DND-41 (cell line): ENCODE measurements around the gene CSN1S1.

Experiments used
- ATAC-seq: fragments of 200-7000 bp; cut with Tn5 transposase; 3 replicates; pipeline ENCODE4 v1.9.1; 2021; ENCODE audit warnings: low read depth; ENCODE audit not compliant: insufficient read depth
- DNase-seq: peaks from one replicate; pipeline ENCODE4 v3.0.0-alpha.2; 2020
- H2AFZ ChIP-seq: 2 replicates; pipeline ENCODE4 v1.6.0; 2012; ENCODE audit warnings: low read depth, low read length
- H3K27ac ChIP-seq: 2 replicates; pipeline ENCODE4 v1.5.1; 2012; ENCODE audit warnings: low read length, inconsistent platforms
- H3K27me3 ChIP-seq: fragments of 200-600 bp; sonication (generic); 2 replicates; pipeline ENCODE4 v1.6.0; 2012; ENCODE audit warnings: low read length, mild to moderate bottlenecking, inconsistent platforms; ENCODE audit not compliant: insufficient read depth, poor library complexity
- H3K36me3 ChIP-seq: 2 replicates; pipeline ENCODE4 v1.5.1; 2012; ENCODE audit warnings: low read length, inconsistent platforms; ENCODE audit not compliant: insufficient read depth
- H3K4me1 ChIP-seq: 2 replicates; pipeline ENCODE4 v1.5.1; 2012; ENCODE audit warnings: mild to moderate bottlenecking, low read length; ENCODE audit not compliant: insufficient read depth
- H3K4me2 ChIP-seq: 2 replicates; pipeline ENCODE4 v1.6.0; 2012; ENCODE audit warnings: mild to moderate bottlenecking, moderate library complexity, low read length, inconsistent platforms; ENCODE audit not compliant: insufficient read depth
- H3K4me3 ChIP-seq, 2 experiments: fragments of 200-600 bp in 1 of 2; shearing (Covaris generic) in 1 of 2; 2 replicates each; pipeline ENCODE4 v1.5.1; 2012 to 2016; ENCODE audit warnings: inconsistent platforms in 2 of 2, low read length in 2 of 2, mild to moderate bottlenecking in 2 of 2, low read depth in 1 of 2, moderate library complexity in 1 of 2
- H3K79me2 ChIP-seq: 2 replicates; pipeline ENCODE4 v1.6.0; 2012; ENCODE audit warnings: low read length, inconsistent platforms; ENCODE audit not compliant: insufficient read depth
- H3K9ac ChIP-seq: 2 replicates; pipeline ENCODE4 v1.6.0; 2012; ENCODE audit warnings: low read depth, mild to moderate bottlenecking, inconsistent platforms, low read length, moderate library complexity
- H3K9me3 ChIP-seq: 2 replicates; pipeline ENCODE4 v1.5.1; 2012; ENCODE audit warnings: low read length, moderate library complexity, mild to moderate bottlenecking, inconsistent platforms; ENCODE audit not compliant: insufficient read depth, severe bottlenecking
- H4K20me1 ChIP-seq: 2 replicates; pipeline ENCODE4 v1.6.0; 2012; ENCODE audit warnings: low read length; ENCODE audit not compliant: insufficient read depth
- EZH2 ChIP-seq: IDR thresholded peaks from 3 replicates; pipeline ENCODE4 v1.6.1; 2012; ENCODE audit warnings: borderline replicate concordance, low read depth, mild to moderate bottlenecking, moderate library complexity, low read length, inconsistent platforms; ENCODE audit not compliant: severe bottlenecking
- TF ChIP-seq, protein P1 (sequence below): IDR thresholded peaks from 2 replicates; pipeline ENCODE4 v1.5.1; 2012; ENCODE audit warnings: borderline replicate concordance, low read length, moderate library complexity, mild to moderate bottlenecking; ENCODE audit not compliant: poor library complexity, severe bottlenecking; ENCODE audit errors: extremely low read depth

Gene CSN1S1

DNA sequence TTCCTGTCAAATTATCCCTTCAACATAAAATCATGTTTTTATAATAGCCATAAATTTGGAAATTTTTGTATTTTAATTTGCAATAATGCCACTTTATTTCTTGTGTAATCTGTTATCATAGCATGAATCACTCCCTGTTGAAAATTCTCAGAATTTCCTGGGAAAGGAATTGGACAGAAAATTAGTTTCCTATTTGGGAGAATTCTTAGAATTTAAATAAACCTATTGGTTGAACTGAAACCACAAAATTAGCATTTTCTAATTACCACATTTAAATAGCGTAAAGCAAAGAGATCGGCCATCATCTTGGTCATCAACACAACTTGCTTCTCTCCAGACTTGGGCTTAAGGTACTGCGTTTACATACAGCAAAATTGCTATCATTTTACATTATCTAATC is at the start of gene CSN1S1:
CSN1S1 (plus strand) TSS at position 301 of the 400 bp plus-strand sequence. CDS start 1,488 bp downstream, outside the sequence.
- DNase-seq, result no peak
- TF ChIP-seq, protein P1, sequence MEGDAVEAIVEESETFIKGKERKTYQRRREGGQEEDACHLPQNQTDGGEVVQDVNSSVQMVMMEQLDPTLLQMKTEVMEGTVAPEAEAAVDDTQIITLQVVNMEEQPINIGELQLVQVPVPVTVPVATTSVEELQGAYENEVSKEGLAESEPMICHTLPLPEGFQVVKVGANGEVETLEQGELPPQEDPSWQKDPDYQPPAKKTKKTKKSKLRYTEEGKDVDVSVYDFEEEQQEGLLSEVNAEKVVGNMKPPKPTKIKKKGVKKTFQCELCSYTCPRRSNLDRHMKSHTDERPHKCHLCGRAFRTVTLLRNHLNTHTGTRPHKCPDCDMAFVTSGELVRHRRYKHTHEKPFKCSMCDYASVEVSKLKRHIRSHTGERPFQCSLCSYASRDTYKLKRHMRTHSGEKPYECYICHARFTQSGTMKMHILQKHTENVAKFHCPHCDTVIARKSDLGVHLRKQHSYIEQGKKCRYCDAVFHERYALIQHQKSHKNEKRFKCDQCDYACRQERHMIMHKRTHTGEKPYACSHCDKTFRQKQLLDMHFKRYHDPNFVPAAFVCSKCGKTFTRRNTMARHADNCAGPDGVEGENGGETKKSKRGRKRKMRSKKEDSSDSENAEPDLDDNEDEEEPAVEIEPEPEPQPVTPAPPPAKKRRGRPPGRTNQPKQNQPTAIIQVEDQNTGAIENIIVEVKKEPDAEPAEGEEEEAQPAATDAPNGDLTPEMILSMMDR, result no peak
- TF ChIP-seq EZH2, result no peak
- H2AFZ ChIP-seq, result no peak within 1 kb of the TSS
- no peaks in the 10 kb centered on the region for H3K9me3 ChIP-seq
- H3K79me2 ChIP-seq, result no peaks in the 10 kb centered on the region
- no peak within 1 kb of the TSS for H3K27ac ChIP-seq
- ATAC-seq, result no peak
- H3K36me3 ChIP-seq, result no peaks in the 10 kb centered on the region
- H3K4me1 ChIP-seq, result no peaks in the 10 kb centered on the region
- no peak within 1 kb of the TSS for H3K4me3 ChIP-seq
- peaks cover 3% of the 10 kb centered on the region for H3K27me3 ChIP-seq
- no peak within 1 kb of the TSS for H3K9ac ChIP-seq
- H3K4me2 ChIP-seq, result no peak within 1 kb of the TSS
- no peaks in the 10 kb centered on the region for H4K20me1 ChIP-seq

- Histone ChIP-seq H3K4me1 (no peaks in the 10 kb centered on the region), H3K4me3 (no peak overlapping the region), H3K4me2 (no peak overlapping the region), H4K20me1 (no peaks in the 10 kb centered on the region), H3K9ac (no peak overlapping the region), H3K27me3 (no peaks in the 10 kb centered on the region), H3K79me2 (no peaks in the 10 kb centered on the region), H3K9me3 (no peaks in the 10 kb centered on the region), H2AFZ (no peak overlapping the region), H3K36me3 (no peaks in the 10 kb centered on the region), H3K27ac (no peak overlapping the region)
- DNase-seq, result peak; percentile 10
- ATAC-seq, result peak; percentile 79
- no peak for TF ChIP-seq EZH2
- TF ChIP-seq, protein P1, result peak; percentile 76
These were observed 49.6 kb upstream of the CSN1S1 start for GRCh38 chr4:69881173-69881773.

DNA sequence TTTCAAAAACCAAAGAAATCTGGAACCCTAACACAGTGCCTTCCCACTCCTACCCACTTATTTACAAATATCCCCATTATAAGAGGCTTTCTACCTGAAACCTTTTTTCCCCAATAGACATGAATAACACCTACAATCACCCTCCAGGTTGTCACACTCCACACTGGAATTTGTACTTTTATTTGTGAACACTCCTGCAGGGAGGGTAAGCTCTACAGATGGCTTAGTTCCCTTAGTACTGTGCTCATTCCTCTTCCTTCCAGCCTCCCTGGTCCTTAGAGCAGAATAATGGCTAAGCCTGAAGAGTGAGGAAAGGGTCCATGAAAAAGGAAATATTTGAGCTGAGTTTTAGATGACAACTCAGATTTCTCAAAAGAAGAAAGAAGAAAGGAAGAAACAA is 48.7 kb upstream of the CSN1S1 start:
- TF ChIP-seq EZH2, result no peak
- TF ChIP-seq, protein P1, result no peak
- no peaks in the 10 kb centered on the region for H3K4me1 ChIP-seq
- no peak overlapping the region for H3K4me2 ChIP-seq
- no peak for DNase-seq
- no peak overlapping the region for H3K27ac ChIP-seq
- no peaks in the 10 kb centered on the region for H3K36me3 ChIP-seq
- H3K27me3 ChIP-seq, result no peaks in the 10 kb centered on the region
- H3K9me3 ChIP-seq, result no peaks in the 10 kb centered on the region
- H3K4me3 ChIP-seq, result no peak overlapping the region
- no peak for ATAC-seq
- H4K20me1 ChIP-seq, result no peaks in the 10 kb centered on the region
- no peak overlapping the region for H3K9ac ChIP-seq
- H3K79me2 ChIP-seq, result no peaks in the 10 kb centered on the region
- H2AFZ ChIP-seq, result no peak overlapping the region
